Activated T-cell treated with anti-CD3 and anti-CD28 coated beads, Interleukin-2, amount 50 U/mL, for 1 hour (primary cell): ENCODE results near the gene KYNU.

Experiments used
- DNase-seq: peaks from one replicate; pipeline ENCODE4 v3.0.0-alpha.2; 2020

The KYNU gene

GRCh38 chr2:142967060-142967459 is 89.6 kb downstream of the KYNU start:
- no peak for DNase-seq

- no peak for DNase-seq
Observed at GRCh38 chr2:142973160-142973821, 95.8 kb downstream of the KYNU start.

GRCh38 chr2:142973822-142974207 is 96.4 kb downstream of the KYNU start:
- no peak for DNase-seq

GRCh38 chr2:142974288-142975024 is 97.0 kb downstream of the KYNU start:
- DNase-seq, result no peak

GRCh38 chr2:142975239-142975638 is 97.8 kb downstream of the KYNU start:
- no peak for DNase-seq

- no peak for DNase-seq
Observed at GRCh38 chr2:142980246-142981068, 103.0 kb downstream of the KYNU start.

- no peak for DNase-seq
Observed at GRCh38 chr2:142981069-142981378, 103.6 kb downstream of the KYNU start.

GRCh38 chr2:142981756-142982155 is 104.3 kb downstream of the KYNU start:
- no peak for DNase-seq

- no peak for DNase-seq
Observed at GRCh38 chr2:142983174-142983573, 105.7 kb downstream of the KYNU start.

- DNase-seq, result no peak
Observed at GRCh38 chr2:142984657-142985056, 107.2 kb downstream of the KYNU start.

GRCh38 chr2:142987044-142987443 is 109.6 kb downstream of the KYNU start:
- no peak for DNase-seq

GRCh38 chr2:142989273-142990204 is 112.1 kb downstream of the KYNU start:
- DNase-seq, result no peak

- DNase-seq, result no peak
Observed at GRCh38 chr2:142991295-142991694, 113.8 kb downstream of the KYNU start.

- DNase-seq, result no peak
Observed at GRCh38 chr2:142992840-142993239, 115.4 kb downstream of the KYNU start.

- DNase-seq, result no peak
Observed at GRCh38 chr2:142993771-142994170, 116.3 kb downstream of the KYNU start.

GRCh38 chr2:142994665-142995064 is 117.2 kb downstream of the KYNU start:
- no peak for DNase-seq

- DNase-seq, result no peak
Observed at GRCh38 chr2:142997231-142997630, 119.8 kb downstream of the KYNU start.

GRCh38 chr2:143000599-143000998 is 123.1 kb downstream of the KYNU start:
- no peak for DNase-seq

- no peak for DNase-seq
Observed at GRCh38 chr2:143001501-143001900, 124.0 kb downstream of the KYNU start.

- no peak for DNase-seq
Observed at GRCh38 chr2:143015656-143016055, 138.2 kb downstream of the KYNU start.

- no peak for DNase-seq
Observed at GRCh38 chr2:143026411-143027054, 149.1 kb downstream of the KYNU start.

GRCh38 chr2:143029141-143029540 is 151.7 kb downstream of the KYNU start:
- no peak for DNase-seq
